HG02870 (cell line): ENCODE data around the gene KCTD18.

Experiments used
- ATAC-seq: cut with Tn5 transposase; IDR thresholded peaks from one replicate; pipeline ENCODE4 v1.9.1; 2021; ENCODE audit warnings: mild to moderate bottlenecking, moderate library complexity; ENCODE audit not compliant: unreplicated experiment

Gene KCTD18

DNA sequence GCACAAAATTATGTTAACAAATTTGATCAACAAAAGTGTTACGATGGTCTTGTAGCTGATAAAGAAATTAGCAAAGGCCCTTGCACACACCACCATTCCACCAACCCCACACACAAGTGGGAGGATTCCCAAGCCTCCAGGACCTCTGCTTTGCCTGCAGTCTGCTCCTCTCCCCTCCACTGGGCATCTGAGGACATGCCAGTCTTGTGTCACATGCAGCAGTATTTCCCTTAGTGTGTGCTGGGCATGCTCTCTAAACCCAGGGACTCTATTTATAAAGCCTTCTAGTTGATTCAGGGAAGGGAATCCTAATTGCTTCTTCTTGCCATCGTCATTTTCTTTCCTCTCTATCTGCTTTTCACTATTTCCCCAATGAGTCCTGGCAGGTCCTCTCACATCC is 53.3 kb downstream of the KCTD18 start:
- no peak for ATAC-seq

DNA sequence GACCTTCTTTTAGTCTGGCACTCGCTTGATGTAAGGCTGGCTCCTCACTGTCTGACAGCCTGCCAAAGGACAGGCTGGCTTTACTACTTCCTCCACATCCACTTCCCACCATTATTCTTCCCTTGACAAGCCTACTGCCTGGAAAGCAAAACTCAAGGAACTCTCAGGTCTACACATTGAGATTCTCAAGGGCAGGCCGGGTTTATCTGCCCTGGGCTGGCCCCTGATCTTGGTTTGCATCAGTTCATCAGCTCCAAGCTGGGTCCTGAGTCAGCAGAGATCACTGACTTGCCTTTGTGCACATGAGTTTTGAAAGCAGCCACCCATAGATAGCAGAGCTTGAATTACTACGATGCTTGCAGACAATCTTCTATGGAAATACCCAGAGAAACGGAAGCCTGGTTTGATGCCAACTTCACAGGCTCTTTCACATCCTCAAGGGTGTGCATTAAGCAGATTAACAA is 53.9 kb downstream of the KCTD18 start:
- ATAC-seq: no peak

DNA sequence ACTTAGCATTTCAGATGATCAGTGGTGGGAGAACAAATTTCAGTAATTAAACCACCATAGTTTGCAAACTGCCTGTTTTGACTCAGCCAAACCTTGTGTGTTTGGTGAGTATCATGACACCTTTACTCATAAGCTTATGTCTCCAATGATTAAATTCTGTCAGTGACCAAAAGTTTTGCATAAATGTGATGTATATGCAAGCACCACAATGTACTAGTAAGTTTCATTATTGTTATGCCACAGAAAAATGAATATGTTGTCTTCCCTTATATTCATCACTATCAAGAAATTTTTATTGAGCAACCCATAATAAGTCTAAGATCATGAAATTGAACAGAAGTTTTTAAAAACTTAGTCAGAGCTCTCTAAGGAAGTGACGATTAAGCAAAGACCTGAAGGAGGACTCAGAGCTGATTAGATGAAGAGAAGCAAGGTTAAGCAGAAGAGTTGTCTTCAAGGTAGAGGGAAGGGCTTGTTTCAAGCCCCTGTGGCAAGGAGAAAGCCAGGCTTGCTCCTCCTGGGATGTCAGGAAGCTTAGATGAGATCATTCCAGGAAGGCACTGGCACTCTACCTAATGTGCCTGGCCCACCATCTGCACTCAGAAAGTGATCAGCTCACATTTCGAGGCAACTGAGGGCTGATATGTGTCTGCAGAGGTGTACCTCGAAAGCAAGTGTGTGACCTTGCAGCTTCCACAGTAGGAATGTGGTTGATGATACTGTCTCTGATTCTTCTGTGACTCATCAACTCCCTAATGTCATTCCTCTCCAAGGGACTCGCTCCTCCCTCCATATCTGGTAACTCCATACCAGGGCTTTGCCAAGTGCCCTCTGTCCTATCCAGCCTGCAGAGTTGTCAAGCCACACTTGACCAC is 54.7 kb downstream of the KCTD18 start:
- ATAC-seq: peak; percentile 96

DNA sequence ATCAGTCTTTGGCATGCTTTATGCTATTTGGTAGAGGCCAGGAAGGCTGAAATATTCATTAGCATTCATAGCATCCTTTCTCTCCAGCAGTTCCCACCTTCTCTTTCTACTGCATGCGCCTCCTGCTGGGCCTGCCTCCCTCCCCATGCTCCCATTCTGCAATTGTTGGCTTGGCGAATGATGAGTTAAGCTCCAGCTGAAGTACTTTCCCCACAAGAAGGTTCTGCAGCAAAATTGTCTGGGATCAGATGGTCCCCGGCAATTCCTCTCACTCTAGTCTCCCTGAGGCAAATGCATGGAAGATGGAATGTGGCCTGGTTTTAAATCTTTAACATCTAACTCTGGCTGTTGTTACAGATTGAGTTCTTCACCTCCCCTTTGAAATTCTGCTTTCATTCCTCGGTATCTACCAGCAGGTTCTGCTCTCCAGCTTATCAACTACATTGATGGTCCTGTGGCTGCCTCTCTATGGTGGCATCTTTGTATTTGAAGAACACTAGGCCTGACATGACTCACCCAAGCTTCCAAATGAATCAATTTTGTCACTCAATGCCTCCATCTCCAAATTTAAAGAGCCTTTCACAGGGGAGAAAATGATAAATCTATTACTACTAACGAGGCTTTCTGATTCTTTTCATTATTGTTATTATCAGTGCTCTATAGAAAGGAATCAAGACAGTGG is 55.9 kb downstream of the KCTD18 start:
- no peak for ATAC-seq

DNA sequence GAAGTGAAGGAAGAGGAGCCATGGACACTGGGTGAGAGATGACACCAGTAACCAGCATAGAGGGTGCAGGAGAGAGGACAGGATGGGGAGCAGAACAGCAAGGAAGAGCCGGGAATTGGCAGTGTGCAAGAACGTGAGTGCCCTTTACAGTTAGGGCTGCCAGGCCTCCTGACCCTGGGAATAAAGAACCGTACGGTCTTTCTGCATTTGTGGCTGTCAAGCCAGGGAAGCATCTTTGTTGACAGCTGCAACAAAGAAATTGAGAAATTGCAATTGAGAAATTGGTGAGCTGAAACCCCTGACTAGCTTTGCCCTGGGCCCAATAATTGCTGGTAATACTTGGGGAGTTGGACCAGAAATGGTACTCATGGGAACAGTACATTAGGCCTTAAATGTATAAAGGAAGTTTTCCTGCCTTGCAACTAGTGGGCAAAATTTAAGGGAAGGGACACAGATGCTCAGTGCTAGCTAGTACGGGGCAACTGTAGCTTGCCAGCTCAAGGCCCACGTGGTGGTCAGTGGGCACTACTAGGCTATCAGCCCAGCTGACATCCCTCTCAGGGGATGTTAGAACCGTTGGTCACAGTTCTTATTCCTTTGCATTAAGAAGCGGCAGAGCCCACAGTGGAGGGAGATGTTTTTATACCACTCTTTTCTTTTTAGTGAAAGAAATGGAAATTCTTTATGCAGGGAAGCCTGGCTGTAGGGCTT is 56.6 kb downstream of the KCTD18 start:
- no peak for ATAC-seq

DNA sequence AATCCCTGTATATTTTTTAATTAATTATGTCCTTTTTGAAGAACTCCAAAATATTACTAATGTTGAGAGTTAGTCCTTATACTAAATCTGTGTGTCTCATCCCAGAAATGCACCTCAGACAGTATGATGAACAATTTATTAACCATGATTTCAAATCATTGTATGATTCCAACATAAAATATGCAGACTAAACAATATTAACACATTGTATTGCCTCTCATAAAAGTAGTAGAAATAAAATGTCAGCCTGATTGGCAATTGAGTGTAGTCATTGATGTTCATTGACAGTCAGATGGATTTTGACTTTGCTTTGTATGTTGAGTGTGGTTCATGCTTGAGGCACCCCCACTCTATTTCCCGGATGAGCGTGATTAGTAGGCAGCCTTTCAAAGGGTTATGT is 57.5 kb downstream of the KCTD18 start:
- ATAC-seq: no peak

DNA sequence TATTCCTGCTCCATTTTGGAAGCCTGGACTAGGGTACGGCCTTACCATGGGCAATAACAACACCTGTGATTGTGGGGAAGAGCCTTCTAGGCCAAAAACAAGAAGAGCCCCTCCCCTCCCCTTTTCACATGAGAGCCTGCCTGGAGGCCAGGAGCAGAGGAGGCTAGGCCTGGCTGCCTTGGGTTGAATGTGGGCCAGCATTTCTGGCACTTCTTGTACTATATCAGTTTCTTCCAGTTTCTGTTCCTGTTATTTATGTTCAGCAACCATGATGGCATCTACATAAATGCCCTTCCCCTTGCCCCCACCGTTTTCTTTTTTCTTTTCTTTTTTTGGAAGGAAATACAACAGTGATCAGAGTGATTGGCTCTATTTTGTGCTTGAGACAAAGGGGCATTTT is 58.4 kb downstream of the KCTD18 start:
- no peak for ATAC-seq

DNA sequence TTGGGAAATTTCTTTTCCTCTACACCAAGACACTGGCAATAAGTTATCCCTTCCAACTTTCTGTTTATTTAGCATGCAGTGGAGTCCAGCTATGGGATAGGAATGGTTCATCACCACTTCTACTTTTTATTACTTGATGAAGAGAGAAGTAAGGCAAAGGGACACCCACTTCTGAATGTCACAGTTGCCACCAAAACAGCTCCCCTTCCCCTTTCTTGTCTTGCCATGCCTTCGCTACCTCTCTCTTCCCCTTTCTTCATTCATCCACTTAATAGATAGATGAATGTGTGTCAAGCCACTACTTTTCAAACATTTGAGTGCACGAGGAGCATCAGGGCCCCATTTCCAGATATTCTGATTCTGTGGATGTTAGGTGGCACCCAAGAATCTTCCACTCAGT is 59.6 kb downstream of the KCTD18 start:
- no peak for ATAC-seq

DNA sequence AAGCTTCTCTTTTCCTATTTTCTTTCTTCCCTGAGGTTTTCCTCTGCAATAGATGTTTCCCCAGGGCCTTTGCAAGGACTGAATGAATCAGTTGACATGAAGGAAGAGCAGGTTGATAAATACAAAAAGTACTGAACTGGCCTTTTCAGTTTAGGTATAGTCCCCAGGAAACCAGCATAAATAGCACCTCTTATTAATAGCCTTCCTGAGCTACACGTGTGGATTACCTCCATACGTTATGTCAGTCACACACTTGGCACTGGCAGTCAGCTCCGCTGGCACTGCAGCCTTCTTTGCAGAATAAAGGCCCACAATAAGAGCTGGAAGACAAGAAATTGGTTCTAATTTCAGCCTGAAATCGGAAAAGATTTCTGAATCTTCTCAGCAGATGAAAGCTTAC is 60.7 kb downstream of the KCTD18 start:
- ATAC-seq: no peak

DNA sequence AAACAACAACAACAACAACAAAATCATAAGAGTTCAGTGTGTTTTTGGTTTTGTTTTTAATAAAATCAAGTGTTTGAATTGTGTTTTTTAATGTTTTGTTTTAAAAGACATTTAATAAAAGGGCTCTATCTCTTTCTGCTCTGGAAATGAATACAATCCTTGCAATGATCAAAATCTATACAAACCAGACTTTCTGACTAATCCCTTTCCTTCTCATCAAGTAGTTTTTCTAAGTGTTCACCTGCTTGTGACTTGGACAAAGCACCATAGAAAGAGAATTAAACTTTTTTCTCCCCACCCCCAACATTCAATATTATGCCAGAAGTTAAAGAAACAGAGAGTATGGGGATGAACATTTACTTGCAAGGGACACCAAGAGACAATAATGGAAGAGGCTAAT is 61.4 kb downstream of the KCTD18 start:
- ATAC-seq: no peak

DNA sequence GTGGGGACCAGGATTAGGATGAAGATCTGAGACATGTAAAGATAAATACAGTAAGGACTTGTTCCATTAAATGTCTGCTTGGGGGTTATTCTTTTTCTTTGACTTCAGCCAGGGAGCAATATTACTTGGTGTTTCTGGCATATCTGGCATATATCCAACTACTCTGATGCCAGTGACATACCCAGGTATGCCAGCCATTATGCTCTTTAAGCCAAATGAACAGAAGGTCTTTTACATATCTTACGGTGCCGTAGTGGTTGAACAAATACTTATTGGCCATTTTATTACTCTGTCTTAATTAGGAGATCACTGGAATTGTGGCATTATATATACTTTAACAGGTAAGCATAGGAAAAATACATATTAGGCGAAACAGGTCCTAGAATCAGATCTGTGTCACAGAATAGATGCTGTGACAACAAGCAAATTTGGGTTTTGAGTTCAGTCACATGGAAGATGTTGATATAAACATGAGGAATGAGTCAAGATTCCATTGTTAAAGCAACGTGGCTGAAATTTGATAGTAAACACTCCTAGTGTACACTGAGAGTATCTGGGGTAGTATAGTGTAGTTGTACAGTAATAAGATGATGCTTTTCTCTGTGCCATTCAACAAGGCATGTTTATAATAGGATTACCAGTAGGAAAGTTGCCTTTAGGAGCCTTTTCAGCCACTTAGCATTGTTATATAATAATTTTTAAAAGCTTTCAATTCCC is 62.6 kb downstream of the KCTD18 start:
- ATAC-seq: no peak

DNA sequence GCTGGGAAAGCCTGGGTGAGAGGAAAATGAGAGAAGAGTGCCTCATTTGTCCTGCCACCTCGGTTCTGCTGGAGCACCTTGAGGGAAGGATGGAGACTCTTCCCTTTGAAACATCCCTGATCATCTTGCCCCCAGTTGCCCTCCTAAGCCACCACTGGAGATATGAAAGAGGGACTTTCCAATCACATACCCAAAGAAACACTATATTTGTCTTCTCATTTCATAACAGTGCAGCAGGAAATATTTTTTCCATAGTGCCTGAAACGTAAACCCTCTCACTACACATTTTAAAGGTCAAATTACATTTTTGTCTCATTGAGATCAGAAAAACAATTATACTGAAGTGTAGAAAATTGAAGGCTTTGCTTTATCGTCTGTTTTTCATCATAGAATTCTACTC is 63.3 kb downstream of the KCTD18 start:
- no peak for ATAC-seq

DNA sequence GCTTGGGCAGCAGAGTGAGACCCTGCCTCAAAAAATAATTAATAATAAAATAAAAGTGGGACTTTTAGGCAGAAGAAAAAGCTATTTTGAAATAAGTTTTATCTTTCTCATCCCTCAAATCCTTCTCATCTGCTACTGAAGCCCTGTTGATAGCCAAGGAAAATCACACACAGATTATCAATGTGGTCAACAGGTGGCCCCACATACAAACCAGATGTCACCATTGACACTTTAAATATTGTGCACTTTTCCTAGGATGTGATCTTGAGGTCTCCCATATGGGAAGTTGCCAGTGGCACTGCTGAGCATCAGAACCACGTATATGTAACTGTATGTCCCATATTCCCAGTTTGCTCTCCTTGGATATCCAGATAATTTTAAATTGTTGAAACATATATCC is 64.6 kb downstream of the KCTD18 start:
- no peak for ATAC-seq

DNA sequence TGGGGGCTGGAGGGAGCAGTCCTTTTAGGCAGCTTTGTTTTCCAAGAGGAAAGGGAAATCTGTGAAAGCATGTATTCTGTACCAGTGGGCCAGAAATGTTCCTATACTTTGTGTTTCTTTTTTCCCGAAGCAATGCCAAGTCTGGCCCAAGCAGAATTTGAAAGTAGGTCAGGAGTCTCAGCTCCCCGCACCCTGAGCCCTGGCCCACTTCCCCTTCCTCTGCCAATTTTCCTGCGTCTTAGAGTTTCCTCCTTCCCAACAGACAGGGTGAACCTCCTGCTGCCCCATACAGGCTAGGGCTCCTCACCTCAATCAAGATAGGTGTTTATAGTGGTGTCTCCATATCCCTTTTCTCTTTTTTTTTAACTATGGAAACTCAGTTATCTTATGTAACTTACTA is 65.3 kb downstream of the KCTD18 start:
- ATAC-seq: no peak

DNA sequence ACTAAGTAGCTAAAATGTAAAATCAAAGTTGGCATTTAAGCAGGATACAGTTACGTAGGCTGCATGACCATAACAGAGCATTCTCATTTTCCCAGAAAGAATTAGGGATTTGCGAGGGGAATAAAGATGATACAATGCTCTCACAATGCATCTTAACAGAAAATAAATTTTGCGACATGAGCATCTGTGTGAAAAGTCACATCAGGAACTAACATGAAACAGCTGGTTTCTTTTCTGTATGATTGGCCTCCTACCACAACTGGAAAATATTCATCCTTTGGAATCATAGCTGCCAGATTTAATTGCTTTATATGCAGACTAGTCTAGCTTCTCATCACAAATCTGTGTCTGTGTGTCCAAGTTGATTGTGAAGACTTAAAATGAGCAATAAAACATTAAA is 66.0 kb downstream of the KCTD18 start:
- no peak for ATAC-seq

DNA sequence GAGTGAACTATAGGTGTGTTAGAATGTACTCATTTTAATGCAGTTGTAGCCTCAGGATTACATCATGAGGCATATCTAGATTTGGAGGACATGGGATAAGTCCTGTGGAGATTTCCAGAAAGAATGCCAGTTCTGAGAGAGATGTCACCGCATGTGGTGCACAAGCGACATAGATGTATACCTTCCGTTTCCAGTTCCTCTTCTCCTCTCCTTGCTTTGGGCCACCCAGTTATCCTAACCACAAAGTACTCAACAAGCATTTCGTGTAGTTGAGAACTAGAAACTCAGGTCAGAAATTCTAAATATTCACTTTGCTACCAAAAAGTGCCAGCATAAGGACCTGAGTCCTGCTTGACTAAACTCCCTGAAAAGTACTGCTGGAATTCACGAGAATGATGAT is 66.5 kb downstream of the KCTD18 start:
- ATAC-seq: no peak

DNA sequence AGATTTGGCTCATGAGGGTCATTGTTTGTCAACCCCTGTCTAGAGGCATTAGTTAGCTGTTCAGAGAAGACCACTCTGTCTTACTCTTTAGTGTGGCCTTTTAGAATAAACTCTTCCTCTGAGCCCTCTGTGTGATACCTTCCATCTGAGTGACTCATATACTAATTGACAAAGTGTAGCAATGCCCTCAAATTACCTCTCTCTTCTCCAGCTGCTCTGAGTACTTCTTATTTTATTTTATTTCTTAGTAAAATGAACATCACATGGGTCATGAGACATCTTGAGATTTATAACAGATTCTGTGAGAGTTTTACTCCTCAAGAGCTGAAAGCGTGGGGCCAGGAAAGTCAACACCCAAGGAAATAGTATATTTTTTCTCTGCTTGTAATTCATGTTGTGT is 67.4 kb downstream of the KCTD18 start:
- no peak for ATAC-seq

DNA sequence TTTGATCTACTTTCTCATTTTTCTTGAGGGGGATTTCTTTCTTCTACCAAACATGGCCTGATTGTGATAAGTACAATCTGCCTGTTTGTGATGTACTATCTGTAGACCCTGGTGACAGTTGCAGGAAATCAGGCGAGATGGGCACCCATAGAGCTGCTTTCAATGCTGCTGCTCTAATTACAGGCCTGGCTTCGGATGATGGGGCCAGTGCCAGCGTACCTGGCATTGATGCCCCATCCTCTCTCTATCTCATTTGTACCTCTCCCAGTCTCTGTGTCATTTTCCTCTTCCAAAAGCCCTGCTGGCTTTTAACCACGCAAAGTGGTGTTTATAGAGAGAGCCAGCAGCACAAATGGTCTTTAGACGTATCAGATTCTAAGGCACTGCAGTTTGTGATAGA is 69.9 kb downstream of the KCTD18 start:
- no peak for ATAC-seq
